A549 (cell line): ENCODE data around the gene B9D2.

Experiments used
- CTCF ChIP-seq: fragments of >200 bp; sonication (Bioruptor Twin); formaldehyde crosslinking; IDR thresholded peaks from 3 replicates; pipeline ENCODE4 v1.5.1; 2016
- EP300 ChIP-seq, 2 experiments: fragments of >200 bp; sonication (Bioruptor Twin); formaldehyde crosslinking; IDR thresholded peaks; 2 replicates in 1 of 2; 3 replicates in 1 of 2; pipeline ENCODE4 v1.6.1; 2016 to 2017
- HMGXB4 ChIP-seq: fragments of 250-450 bp; sonication (Bioruptor Pico); IDR thresholded peaks from 2 replicates; pipeline ENCODE4 v1.5.0; 2021; ENCODE audit warnings: mild to moderate bottlenecking, moderate library complexity, borderline replicate concordance
- KDM1A ChIP-seq: fragments of 200-600 bp; sonication (generic); IDR thresholded peaks from 2 replicates; pipeline ENCODE4 v1.6.1; 2016; ENCODE audit warnings: low read depth, mild to moderate bottlenecking
- KDM5A ChIP-seq: fragments of 200-600 bp; sonication (generic); IDR thresholded peaks from 2 replicates; pipeline ENCODE4 v1.6.1; 2016; ENCODE audit warnings: antibody characterized with exemption, mild to moderate bottlenecking
- MAFK ChIP-seq: fragments of 450-650 bp; IDR thresholded peaks from 2 replicates; pipeline ENCODE4 v1.6.1; 2014; ENCODE audit not compliant: partially characterized antibody
- NFE2L2 ChIP-seq: fragments of 150-350 bp; conservative IDR thresholded peaks from 2 replicates; pipeline ENCODE4 v1.6.1; 2014; ENCODE audit warnings: low read length
- NPAS2 ChIP-seq: fragments of 250-450 bp; sonication (Bioruptor Pico); IDR thresholded peaks from 2 replicates; pipeline ENCODE4 v1.8.0; 2022; ENCODE audit warnings: mild to moderate bottlenecking, moderate library complexity, borderline replicate concordance
- POLR2A ChIP-seq: IDR thresholded peaks from 2 replicates; pipeline ENCODE4 v1.6.1; 2012; ENCODE audit warnings: mild to moderate bottlenecking, low read length
- TF ChIP-seq, protein P1 (sequence below): fragments of 200-600 bp; sonication (generic); IDR thresholded peaks from 2 replicates; pipeline ENCODE4 v1.6.1; 2016; ENCODE audit warnings: antibody characterized with exemption, mild to moderate bottlenecking, moderate library complexity
- TF ChIP-seq, protein P2 (sequence below): fragments of >200 bp; sonication (Bioruptor Twin); formaldehyde crosslinking; IDR thresholded peaks from 2 replicates; pipeline ENCODE4 v1.6.1; 2016

- no peak for TF ChIP-seq KDM1A
- TF ChIP-seq POLR2A = no peak
- no peak for TF ChIP-seq EP300 (IDR thresholded peaks at IDR 0.05)
- no peak for TF ChIP-seq CTCF
- TF ChIP-seq, protein P1, sequence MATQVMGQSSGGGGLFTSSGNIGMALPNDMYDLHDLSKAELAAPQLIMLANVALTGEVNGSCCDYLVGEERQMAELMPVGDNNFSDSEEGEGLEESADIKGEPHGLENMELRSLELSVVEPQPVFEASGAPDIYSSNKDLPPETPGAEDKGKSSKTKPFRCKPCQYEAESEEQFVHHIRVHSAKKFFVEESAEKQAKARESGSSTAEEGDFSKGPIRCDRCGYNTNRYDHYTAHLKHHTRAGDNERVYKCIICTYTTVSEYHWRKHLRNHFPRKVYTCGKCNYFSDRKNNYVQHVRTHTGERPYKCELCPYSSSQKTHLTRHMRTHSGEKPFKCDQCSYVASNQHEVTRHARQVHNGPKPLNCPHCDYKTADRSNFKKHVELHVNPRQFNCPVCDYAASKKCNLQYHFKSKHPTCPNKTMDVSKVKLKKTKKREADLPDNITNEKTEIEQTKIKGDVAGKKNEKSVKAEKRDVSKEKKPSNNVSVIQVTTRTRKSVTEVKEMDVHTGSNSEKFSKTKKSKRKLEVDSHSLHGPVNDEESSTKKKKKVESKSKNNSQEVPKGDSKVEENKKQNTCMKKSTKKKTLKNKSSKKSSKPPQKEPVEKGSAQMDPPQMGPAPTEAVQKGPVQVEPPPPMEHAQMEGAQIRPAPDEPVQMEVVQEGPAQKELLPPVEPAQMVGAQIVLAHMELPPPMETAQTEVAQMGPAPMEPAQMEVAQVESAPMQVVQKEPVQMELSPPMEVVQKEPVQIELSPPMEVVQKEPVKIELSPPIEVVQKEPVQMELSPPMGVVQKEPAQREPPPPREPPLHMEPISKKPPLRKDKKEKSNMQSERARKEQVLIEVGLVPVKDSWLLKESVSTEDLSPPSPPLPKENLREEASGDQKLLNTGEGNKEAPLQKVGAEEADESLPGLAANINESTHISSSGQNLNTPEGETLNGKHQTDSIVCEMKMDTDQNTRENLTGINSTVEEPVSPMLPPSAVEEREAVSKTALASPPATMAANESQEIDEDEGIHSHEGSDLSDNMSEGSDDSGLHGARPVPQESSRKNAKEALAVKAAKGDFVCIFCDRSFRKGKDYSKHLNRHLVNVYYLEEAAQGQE = no peak
- TF ChIP-seq, protein P2, sequence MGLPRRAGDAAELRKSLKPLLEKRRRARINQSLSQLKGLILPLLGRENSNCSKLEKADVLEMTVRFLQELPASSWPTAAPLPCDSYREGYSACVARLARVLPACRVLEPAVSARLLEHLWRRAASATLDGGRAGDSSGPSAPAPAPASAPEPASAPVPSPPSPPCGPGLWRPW = no peak
- no peak for TF ChIP-seq KDM5A
- TF ChIP-seq NPAS2 (CRISPR knock-in tag) = no peak
- TF ChIP-seq NFE2L2 = no peak
- no peak for TF ChIP-seq MAFK
- TF ChIP-seq HMGXB4 (CRISPR knock-in tag) = no peak
These were observed 40.9 kb downstream of the B9D2 start for GRCh38 chr19:41323023-41323422.
